ENCODE results near the gene PPT1. TPM values are rescaled to one million over a fixed set of nuclear protein-coding genes. Genes with fewer than 3 reads are reported as not detected.

PPT1 gene
- total and polyA plus RNA-seq, 2 of the 13 experiments (the other 11 are each of a cell fraction or from before 2014, with no cell fraction given): 129 TPM

DNA sequence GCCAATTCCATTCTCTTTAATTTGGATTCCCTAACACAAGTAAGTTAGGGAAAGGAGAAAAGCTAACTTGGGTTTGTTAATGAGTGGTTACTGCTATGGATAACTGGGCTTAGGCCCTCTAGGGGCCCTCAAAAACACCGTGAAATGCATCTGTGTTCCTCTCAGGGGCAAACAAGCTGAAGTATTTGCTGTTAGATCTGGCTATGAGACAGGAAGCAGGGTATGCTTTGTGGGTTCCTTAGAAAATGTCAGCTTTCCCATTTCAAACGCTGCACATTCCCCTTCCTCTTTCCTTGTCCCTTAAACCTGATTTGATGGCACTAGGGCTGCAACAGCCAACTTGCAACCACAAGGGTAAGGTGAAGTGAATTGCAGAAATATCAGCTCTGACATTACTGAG is 62.2 kb downstream of the PPT1 start:
- H3K79me2 ChIP-seq (ENCODE audit: insufficient read depth, low read length): no peaks in the 10 kb centered on the region
- no peaks in the 10 kb centered on the region for H3K9me3 ChIP-seq (ENCODE audit: low read length)
- H3K36me3 ChIP-seq (replicated peaks in 1 of 2; ENCODE audit: control insufficient read depth in 1 of 2, insufficient read depth in 2 of 2, low read length in 2 of 2): no peaks in the 10 kb centered on the region
- FAIRE-seq (no peak), ATAC-seq (no peak), DNase-seq (ENCODE audit: low spot score) (no peak)
- in situ Hi-C loops (cut with HindIII; ENCODE audit: extremely low pct_ligation_motif_present, low pct_unique_long_range_greater_than_20kb) (loop anchor here (10.0 kb wide), 1 partner anchor 110 kb away; no protein-coding TSS in a partner anchor), intact Hi-C loops (cut with micrococcal nuclease; ENCODE audit: unreplicated experiment) (loop anchor here (5.0 to 10.0 kb wide), 3 partner anchors 120 to 878 kb away; no protein-coding TSS in a partner anchor)
- 12% methylated on average over 2 of the region's 2 CpGs for WGBS (ENCODE audit: low lambda C conversion rate)
- H3K4me1 ChIP-seq (ENCODE audit: insufficient read depth, low read length): peaks cover 17% of the 10 kb centered on the region
- ChIA-PET POLR2A (no interaction called here), CTCF (ENCODE audit: low intra/inter-chr PET ratio, low total read pairs) (no interaction called here)
- H3K9ac ChIP-seq (ENCODE audit: insufficient read depth, low read depth, low read length): no peak overlapping the region
- no peaks in the 10 kb centered on the region for H4K20me1 ChIP-seq (ENCODE audit: insufficient read depth, low read length)
- no peaks in the 10 kb centered on the region for H3K27me3 ChIP-seq (ENCODE audit: control insufficient read depth in 1 of 2, insufficient read depth in 2 of 2, low read length in 2 of 2)
- H3K27ac ChIP-seq (ENCODE audit: extremely low read length, insufficient read depth, low read length): no peak overlapping the region
- no peak overlapping the region for H3K4me3 ChIP-seq (replicated peaks in 1 of 3; ENCODE audit: insufficient read depth in 1 of 3, low read depth in 2 of 3, low read length in 3 of 3)
- H2AFZ ChIP-seq (ENCODE audit: low read length): no peak overlapping the region
- H3K4me2 ChIP-seq (ENCODE audit: low read depth, low read length): no peak overlapping the region
- no TSS peak for BruUV-seq (replicated peaks)
- TF ChIP-seq SPEN (CRISPR knock-in tag; IDR thresholded peaks at IDR 0.05; ENCODE audit: low read depth) (no peak), MTA3 (CRISPR knock-in tag; IDR thresholded peaks at IDR 0.05) (no peak), ZFP41 (CRISPR knock-in tag; IDR thresholded peaks at IDR 0.05; ENCODE audit: borderline replicate concordance) (no peak), ZNF44 (CRISPR knock-in tag; IDR thresholded peaks at IDR 0.05) (no peak), HMGA1 (CRISPR knock-in tag; conservative IDR thresholded peaks at IDR 0.05) (no peak), ZMYM4 (CRISPR knock-in tag; IDR thresholded peaks at IDR 0.05) (no peak), IKZF1 (IDR thresholded peaks at IDR 0.05) (no peak), ASH2L (IDR thresholded peaks at IDR 0.05; ENCODE audit: insufficient read length, low read depth, low read length) (no peak), KDM5B (CRISPR knock-in tag; IDR thresholded peaks at IDR 0.05; ENCODE audit: borderline replicate concordance) (no peak), DNMT1 (CRISPR knock-in tag; IDR thresholded peaks at IDR 0.05) (no peak), ZKSCAN5 (CRISPR knock-in tag; IDR thresholded peaks at IDR 0.05) (no peak), ZNF841 (CRISPR knock-in tag; IDR thresholded peaks at IDR 0.05; ENCODE audit: borderline replicate concordance) (no peak), MAZ (IDR thresholded peaks at IDR 0.05; ENCODE audit: borderline replicate concordance, low read depth, low read length) (no peak), MAZ (CRISPR knock-in tag; IDR thresholded peaks at IDR 0.05; ENCODE audit: low read depth) (no peak)
- TF ChIP-seq, protein P1, sequence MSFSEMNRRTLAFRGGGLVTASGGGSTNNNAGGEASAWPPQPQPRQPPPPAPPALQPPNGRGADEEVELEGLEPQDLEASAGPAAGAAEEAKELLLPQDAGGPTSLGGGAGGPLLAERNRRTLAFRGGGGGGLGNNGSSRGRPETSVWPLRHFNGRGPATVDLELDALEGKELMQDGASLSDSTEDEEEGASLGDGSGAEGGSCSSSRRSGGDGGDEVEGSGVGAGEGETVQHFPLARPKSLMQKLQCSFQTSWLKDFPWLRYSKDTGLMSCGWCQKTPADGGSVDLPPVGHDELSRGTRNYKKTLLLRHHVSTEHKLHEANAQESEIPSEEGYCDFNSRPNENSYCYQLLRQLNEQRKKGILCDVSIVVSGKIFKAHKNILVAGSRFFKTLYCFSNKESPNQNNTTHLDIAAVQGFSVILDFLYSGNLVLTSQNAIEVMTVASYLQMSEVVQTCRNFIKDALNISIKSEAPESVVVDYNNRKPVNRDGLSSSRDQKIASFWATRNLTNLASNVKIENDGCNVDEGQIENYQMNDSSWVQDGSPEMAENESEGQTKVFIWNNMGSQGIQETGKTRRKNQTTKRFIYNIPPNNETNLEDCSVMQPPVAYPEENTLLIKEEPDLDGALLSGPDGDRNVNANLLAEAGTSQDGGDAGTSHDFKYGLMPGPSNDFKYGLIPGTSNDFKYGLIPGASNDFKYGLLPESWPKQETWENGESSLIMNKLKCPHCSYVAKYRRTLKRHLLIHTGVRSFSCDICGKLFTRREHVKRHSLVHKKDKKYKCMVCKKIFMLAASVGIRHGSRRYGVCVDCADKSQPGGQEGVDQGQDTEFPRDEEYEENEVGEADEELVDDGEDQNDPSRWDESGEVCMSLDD (CRISPR knock-in tag; IDR thresholded peaks at IDR 0.05; ENCODE audit: borderline replicate concordance): no peak
- TF ChIP-seq, protein P2, sequence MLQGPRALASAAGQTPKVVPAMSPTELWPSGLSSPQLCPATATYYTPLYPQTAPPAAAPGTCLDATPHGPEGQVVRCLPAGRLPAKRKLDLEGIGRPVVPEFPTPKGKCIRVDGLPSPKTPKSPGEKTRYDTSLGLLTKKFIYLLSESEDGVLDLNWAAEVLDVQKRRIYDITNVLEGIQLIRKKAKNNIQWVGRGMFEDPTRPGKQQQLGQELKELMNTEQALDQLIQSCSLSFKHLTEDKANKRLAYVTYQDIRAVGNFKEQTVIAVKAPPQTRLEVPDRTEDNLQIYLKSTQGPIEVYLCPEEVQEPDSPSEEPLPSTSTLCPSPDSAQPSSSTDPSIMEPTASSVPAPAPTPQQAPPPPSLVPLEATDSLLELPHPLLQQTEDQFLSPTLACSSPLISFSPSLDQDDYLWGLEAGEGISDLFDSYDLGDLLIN (CRISPR knock-in tag; IDR thresholded peaks at IDR 0.05; ENCODE audit: borderline replicate concordance): no peak
- TF ChIP-seq, protein P3, sequence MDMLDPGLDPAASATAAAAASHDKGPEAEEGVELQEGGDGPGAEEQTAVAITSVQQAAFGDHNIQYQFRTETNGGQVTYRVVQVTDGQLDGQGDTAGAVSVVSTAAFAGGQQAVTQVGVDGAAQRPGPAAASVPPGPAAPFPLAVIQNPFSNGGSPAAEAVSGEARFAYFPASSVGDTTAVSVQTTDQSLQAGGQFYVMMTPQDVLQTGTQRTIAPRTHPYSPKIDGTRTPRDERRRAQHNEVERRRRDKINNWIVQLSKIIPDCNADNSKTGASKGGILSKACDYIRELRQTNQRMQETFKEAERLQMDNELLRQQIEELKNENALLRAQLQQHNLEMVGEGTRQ (IDR thresholded peaks at IDR 0.05; ENCODE audit: low read depth, low read length): no peak
- TF ChIP-seq, protein P3 (CRISPR knock-in tag; IDR thresholded peaks at IDR 0.05; ENCODE audit: borderline replicate concordance): no peak
- TF ChIP-seq, protein P4, sequence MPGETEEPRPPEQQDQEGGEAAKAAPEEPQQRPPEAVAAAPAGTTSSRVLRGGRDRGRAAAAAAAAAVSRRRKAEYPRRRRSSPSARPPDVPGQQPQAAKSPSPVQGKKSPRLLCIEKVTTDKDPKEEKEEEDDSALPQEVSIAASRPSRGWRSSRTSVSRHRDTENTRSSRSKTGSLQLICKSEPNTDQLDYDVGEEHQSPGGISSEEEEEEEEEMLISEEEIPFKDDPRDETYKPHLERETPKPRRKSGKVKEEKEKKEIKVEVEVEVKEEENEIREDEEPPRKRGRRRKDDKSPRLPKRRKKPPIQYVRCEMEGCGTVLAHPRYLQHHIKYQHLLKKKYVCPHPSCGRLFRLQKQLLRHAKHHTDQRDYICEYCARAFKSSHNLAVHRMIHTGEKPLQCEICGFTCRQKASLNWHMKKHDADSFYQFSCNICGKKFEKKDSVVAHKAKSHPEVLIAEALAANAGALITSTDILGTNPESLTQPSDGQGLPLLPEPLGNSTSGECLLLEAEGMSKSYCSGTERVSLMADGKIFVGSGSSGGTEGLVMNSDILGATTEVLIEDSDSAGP (CRISPR knock-in tag; IDR thresholded peaks at IDR 0.05; ENCODE audit: borderline replicate concordance): no peak
